HT-29 (cell line): ENCODE data around the gene TMEM53. TPM values are rescaled to one million over a fixed set of nuclear protein-coding genes. Genes with fewer than 3 reads are reported as not detected.
A peak's percentile ranks its signal among the peaks of the same experiment; 100 is the strongest.

ENCODE experiments used
- DNase-seq: peaks from one replicate; pipeline ENCODE4 v3.0.0-alpha.2; 2015; ENCODE audit warnings: low spot score
- small RNA-seq: library from RNA; depleted of rRNA; stranded (forward); fragments of <200 nt; gene quantifications from one replicate; pipeline ENCODE3, GENCODE V24; 2014
- total RNA-seq: library from RNA; depleted of rRNA; stranded (reverse); fragments of >200 nt; shearing (Covaris generic); gene quantifications from 2 replicates; pipeline ENCODE4 v1.2.3, GENCODE V29; 2014; rRNA removed

The TMEM53 gene
- total RNA-seq, 1 experiment from 2014 or later, result 27.5 TPM

GRCh38 chr1:44604157-44604955, 69.9 kb downstream of the TMEM53 start:
- no peak for DNase-seq

DNA sequence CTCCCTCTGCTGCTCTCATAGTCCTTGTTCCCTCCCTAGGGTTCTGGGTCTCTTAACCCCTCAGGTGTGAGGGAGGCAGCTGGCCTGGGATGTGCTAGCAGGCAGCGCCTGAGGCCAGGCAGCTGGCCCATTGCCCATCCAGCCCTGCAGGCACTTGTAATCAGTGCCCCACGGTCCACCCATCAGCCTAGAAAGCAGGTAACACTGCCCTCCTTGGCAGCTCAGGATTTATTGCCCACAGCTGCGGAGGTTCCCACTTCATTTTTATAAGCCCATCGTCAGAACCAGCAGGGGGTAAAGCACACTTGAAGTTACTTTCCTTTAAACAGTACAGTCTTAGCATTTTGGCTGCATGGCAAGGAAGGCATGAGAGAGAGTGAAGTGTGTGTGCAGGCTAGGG, 70.6 kb downstream of the TMEM53 start:
- DNase-seq, result no peak

Small RNAs within 50 kb of the gene (small RNA-seq; reads per million reads assigned to genes)
- gene RNU5F-1, result 112 reads per million, percentile 97 among the genes with 10 or more reads in this experiment

Other genes starting within 250 kb of the TMEM53 start
- gene ARMH1, start 233 bp upstream of the TMEM53 start, total RNA-seq, result 0.15 and 0.99 TPM in 2 replicates
- not detected in 2 replicates for gene RNU5D-1, start 56.7 kb upstream of the TMEM53 start, total RNA-seq
- 57.1 and 63.1 TPM in 2 replicates for gene KIF2C, start 65.4 kb upstream of the TMEM53 start, total RNA-seq
- 1,326 and 1,606 TPM in 2 replicates for gene RPS8, start 101.1 kb upstream of the TMEM53 start, total RNA-seq
- gene BEST4, start 113.7 kb upstream of the TMEM53 start, total RNA-seq, result 0.31 and 0.33 TPM in 2 replicates
- 135 and 137 TPM in 2 replicates for gene PLK3, start 125.9 kb upstream of the TMEM53 start, total RNA-seq
- gene DYNLT4, start 132.9 kb upstream of the TMEM53 start, total RNA-seq, result 3.4 and 10.4 TPM in 2 replicates
- gene BTBD19, start 134.0 kb upstream of the TMEM53 start, total RNA-seq, result 16.4 and 18.0 TPM in 2 replicates
- 0.16 and 0.18 TPM in 2 replicates for gene PTCH2, start 168.8 kb upstream of the TMEM53 start, total RNA-seq